ENCODE results near the gene ITGA2. TPM values are rescaled to one million over a fixed set of nuclear protein-coding genes. Genes with fewer than 3 reads are reported as not detected.

Gene ITGA2
- total RNA-seq, 1 experiment from 2014 or later, result 36.7 TPM

- TF ChIP-seq EZH2 (IDR thresholded peaks at IDR 0.05; ENCODE audit: low read length, unreplicated experiment) (no peak), EZH2phosphoT487 (IDR thresholded peaks at IDR 0.05; ENCODE audit: borderline replicate concordance, low read length) (no peak), CTCF (conservative IDR thresholded peaks at IDR 0.05; ENCODE audit: low read depth, low read length) (no peak)
- Histone ChIP-seq H3F3A (ENCODE audit: low read length, unreplicated experiment) (peaks cover 7% of the 10 kb centered on the region), H3K9me2 (replicated peaks; ENCODE audit: low read length) (no peaks in the 10 kb centered on the region), H2AFZ (ENCODE audit: low read length) (no peak overlapping the region), H3K9me3 (ENCODE audit: low read length) (no peaks in the 10 kb centered on the region), H4K20me1 (ENCODE audit: low read length) (peaks cover 8% of the 10 kb centered on the region; the same call in 1 of the 2 replicates), H3K27me3 (ENCODE audit: low read length) (no peaks in the 10 kb centered on the region), H3K4me2 (ENCODE audit: low read length) (no peak overlapping the region), H3K4me1 (ENCODE audit: insufficient read depth, low read length) (peaks cover 56% of the 10 kb centered on the region), H3K9ac (ENCODE audit: low read length) (no peak overlapping the region), H3K4me3 (ENCODE audit: low read length) (no peak overlapping the region), H3K36me3 (ENCODE audit: low read depth, low read length) (peaks cover 46% of the 10 kb centered on the region), H3K79me2 (ENCODE audit: low read length) (peaks cover 92% of the 10 kb centered on the region), H3K27ac (ENCODE audit: low read length) (0 out of 2 replicates have a peak overlapping the region, but pooled peaks have one; percentile 83)
- CTCF ChIA-PET, result no interaction called here
- ATAC-seq (no peak), DNase-seq (no peak)
- intact Hi-C loops (cut with micrococcal nuclease), result no loop called here
- POLR2A ChIA-PET (ENCODE audit: unreplicated experiment), result no interaction called here
- BruUV-seq (replicated peaks), result no TSS peak
Measured at GRCh38 chr5:53003144-53003543, 14.0 kb downstream of the ITGA2 start.

DNA sequence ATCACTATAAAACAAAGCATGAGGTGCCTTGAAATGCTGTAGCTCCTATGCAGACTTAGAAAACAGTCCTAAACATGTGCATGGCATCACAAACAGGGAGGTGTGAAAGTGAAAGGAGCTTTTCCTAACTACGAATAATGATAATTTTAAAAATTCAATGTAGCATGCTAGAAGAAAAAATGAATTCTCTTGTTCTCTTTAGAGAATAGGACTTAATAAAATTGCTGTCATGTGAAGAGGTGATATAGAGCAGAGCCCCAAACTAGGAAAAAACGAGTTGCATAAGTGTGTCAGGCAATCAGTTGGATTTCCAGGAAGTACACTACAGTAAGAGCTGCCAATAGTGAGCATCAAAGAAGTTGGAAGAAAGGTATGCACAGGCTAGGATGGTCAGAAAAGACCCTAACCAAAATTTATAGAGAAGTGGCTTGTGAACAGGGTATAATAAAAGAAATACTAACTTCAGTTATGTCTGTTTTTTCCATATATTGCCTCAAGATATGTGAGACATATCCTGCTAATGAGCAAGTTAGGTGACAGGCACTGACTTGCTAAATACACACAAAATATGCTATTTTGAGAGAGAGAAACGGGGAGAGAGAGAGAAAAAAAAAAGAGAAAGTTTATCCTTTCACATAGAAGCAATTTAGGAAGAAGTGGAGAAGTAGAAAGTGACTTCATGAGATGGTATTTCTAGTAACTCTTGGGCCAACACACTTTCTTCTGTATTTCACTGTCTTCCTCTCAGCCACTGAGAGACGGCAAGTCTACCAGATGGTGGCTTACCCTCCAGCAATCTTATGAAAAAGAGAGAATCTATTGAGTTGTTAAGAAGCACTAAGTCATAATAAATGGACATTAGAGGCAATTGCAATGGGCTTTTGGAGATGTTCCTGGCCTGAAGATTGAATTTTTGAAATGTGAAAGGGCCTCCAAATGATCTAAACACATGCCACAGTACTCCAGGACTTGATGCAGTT, 18.0 kb downstream of the ITGA2 start:
- H2AFZ ChIP-seq (ENCODE audit: low read length), result no peak overlapping the region
- H3K27ac ChIP-seq (ENCODE audit: low read length), result peak overlapping the region; percentile 47
- H3K9me2 ChIP-seq (replicated peaks; ENCODE audit: low read length), result no peaks in the 10 kb centered on the region
- intact Hi-C loops (cut with micrococcal nuclease), result no loop called here
- CTCF ChIA-PET, result no interaction called here
- no peaks in the 10 kb centered on the region for H4K20me1 ChIP-seq (ENCODE audit: low read length)
- ATAC-seq (no peak), DNase-seq (no peak)
- H3K9me3 ChIP-seq (ENCODE audit: low read length), result no peaks in the 10 kb centered on the region
- peaks cover 69% of the 10 kb centered on the region for H3K79me2 ChIP-seq (ENCODE audit: low read length)
- no peaks in the 10 kb centered on the region for H3K27me3 ChIP-seq (ENCODE audit: low read length)
- POLR2A ChIA-PET (ENCODE audit: unreplicated experiment), result no interaction called here
- peaks cover 7% of the 10 kb centered on the region for H3F3A ChIP-seq (ENCODE audit: low read length, unreplicated experiment)
- TSS peak; percentile 1 for BruUV-seq (replicated peaks)
- no peak overlapping the region for H3K9ac ChIP-seq (ENCODE audit: low read length)
- peaks cover 27% of the 10 kb centered on the region for H3K36me3 ChIP-seq (ENCODE audit: low read depth, low read length)
- H3K4me1 ChIP-seq (ENCODE audit: insufficient read depth, low read length), result peaks cover 68% of the 10 kb centered on the region
- no peak overlapping the region for H3K4me3 ChIP-seq (ENCODE audit: low read length)
- TF ChIP-seq EZH2phosphoT487 (IDR thresholded peaks at IDR 0.05; ENCODE audit: borderline replicate concordance, low read length) (no peak), CTCF (conservative IDR thresholded peaks at IDR 0.05; ENCODE audit: low read depth, low read length) (no peak), EZH2 (IDR thresholded peaks at IDR 0.05; ENCODE audit: low read length, unreplicated experiment) (no peak)
- no peak overlapping the region for H3K4me2 ChIP-seq (ENCODE audit: low read length)

DNA sequence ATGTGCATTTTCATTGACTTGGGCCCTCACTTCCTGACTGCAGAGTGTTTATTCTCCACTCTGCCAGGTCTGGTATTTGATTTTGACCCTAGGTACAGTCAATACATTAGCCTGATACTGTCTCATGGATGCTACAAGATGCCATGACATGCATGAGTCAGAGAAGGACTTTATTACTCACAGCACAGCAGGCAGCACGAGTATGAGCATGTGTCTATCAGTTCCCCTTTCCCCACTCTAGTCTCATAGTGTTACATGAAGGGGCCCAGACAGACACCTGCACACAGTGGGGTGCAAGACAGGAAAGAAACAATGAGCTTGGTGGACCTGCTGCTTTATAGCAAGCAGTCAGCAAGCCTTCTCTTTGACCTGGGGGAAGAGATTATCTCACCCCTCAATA, 19.6 kb downstream of the ITGA2 start:
- Histone ChIP-seq H4K20me1 (ENCODE audit: low read length) (no peaks in the 10 kb centered on the region), H3K4me2 (ENCODE audit: low read length) (no peak overlapping the region), H3F3A (ENCODE audit: low read length, unreplicated experiment) (peaks cover 6% of the 10 kb centered on the region), H3K9ac (ENCODE audit: low read length) (no peak overlapping the region), H3K4me1 (ENCODE audit: insufficient read depth, low read length) (peaks cover 56% of the 10 kb centered on the region), H3K9me3 (ENCODE audit: low read length) (no peaks in the 10 kb centered on the region), H3K4me3 (ENCODE audit: low read length) (no peak overlapping the region), H3K27me3 (ENCODE audit: low read length) (no peaks in the 10 kb centered on the region), H3K27ac (ENCODE audit: low read length) (peak overlapping the region; percentile 47), H3K9me2 (replicated peaks; ENCODE audit: low read length) (no peaks in the 10 kb centered on the region), H3K79me2 (ENCODE audit: low read length) (peaks cover 66% of the 10 kb centered on the region), H3K36me3 (ENCODE audit: low read depth, low read length) (peaks cover 17% of the 10 kb centered on the region), H2AFZ (ENCODE audit: low read length) (no peak overlapping the region)
- intact Hi-C loops (cut with micrococcal nuclease), result no loop called here
- TF ChIP-seq CTCF (conservative IDR thresholded peaks at IDR 0.05; ENCODE audit: low read depth, low read length), result no peak
- no peak for TF ChIP-seq EZH2 (IDR thresholded peaks at IDR 0.05; ENCODE audit: low read length, unreplicated experiment)
- TF ChIP-seq EZH2phosphoT487 (IDR thresholded peaks at IDR 0.05; ENCODE audit: borderline replicate concordance, low read length), result no peak
- ATAC-seq (peak; percentile 61), DNase-seq (peak; percentile 69)
- no TSS peak for BruUV-seq (replicated peaks)
- ChIA-PET CTCF (no interaction called here), POLR2A (ENCODE audit: unreplicated experiment) (interaction anchor here (0.7 kb wide), 1 partner anchor 207 kb away, joined by 3 read pairs; no protein-coding TSS in a partner anchor)
